Hypothalamus (tissue), 51 donors: ENCODE measurements around the gene STAG2.

Source experiments
- DNase-seq, 51 donors: peaks; one replicate each; lab custom pipeline; 2025; lab: John Stamatoyannopoulos, UW

The STAG2 gene

GRCh38 chrX:123973921-123974320, 12.4 kb downstream of the STAG2 start:
- no peak for DNase-seq

GRCh38 chrX:123975180-123975579, 13.7 kb downstream of the STAG2 start:
- DNase-seq = no peak

- peak in 2 of 51 donors; percentile 0 to 6 for DNase-seq
Measured at GRCh38 chrX:123976706-123977316, 15.3 kb downstream of the STAG2 start.

- no peak for DNase-seq
Measured at GRCh38 chrX:123983240-123983639, 21.7 kb downstream of the STAG2 start.

GRCh38 chrX:123986377-123986776, 24.9 kb downstream of the STAG2 start:
- DNase-seq = no peak

- DNase-seq = no peak
Measured at GRCh38 chrX:123988423-123989111, 27.1 kb downstream of the STAG2 start.

GRCh38 chrX:123989235-123989634, 27.7 kb downstream of the STAG2 start:
- no peak for DNase-seq

GRCh38 chrX:123990169-123990568, 28.7 kb downstream of the STAG2 start:
- DNase-seq = no peak

- DNase-seq = no peak
Measured at GRCh38 chrX:123990602-123991001, 29.1 kb downstream of the STAG2 start.

- DNase-seq = no peak
Measured at GRCh38 chrX:123993326-123993725, 31.8 kb downstream of the STAG2 start.

GRCh38 chrX:123993904-123994635, 32.6 kb downstream of the STAG2 start:
- no peak for DNase-seq

- DNase-seq = no peak
Measured at GRCh38 chrX:123994730-123995129, 33.2 kb downstream of the STAG2 start.

GRCh38 chrX:124001581-124001980, 40.1 kb downstream of the STAG2 start:
- DNase-seq = no peak

GRCh38 chrX:124005228-124005627, 43.7 kb downstream of the STAG2 start:
- DNase-seq = no peak

GRCh38 chrX:124010157-124010556, 48.7 kb downstream of the STAG2 start:
- DNase-seq = no peak

GRCh38 chrX:124010566-124010965, 49.1 kb downstream of the STAG2 start:
- DNase-seq = no peak

GRCh38 chrX:124015721-124016120, 54.2 kb downstream of the STAG2 start:
- DNase-seq = no peak

- DNase-seq = no peak
Measured at GRCh38 chrX:124016825-124017224, 55.3 kb downstream of the STAG2 start.

GRCh38 chrX:124018023-124018422, 56.5 kb downstream of the STAG2 start:
- no peak for DNase-seq

GRCh38 chrX:124023838-124024238, 62.3 kb downstream of the STAG2 start:
- DNase-seq = no peak

- DNase-seq = no peak
Measured at GRCh38 chrX:124026529-124026928, 65.0 kb downstream of the STAG2 start.

- DNase-seq = no peak
Measured at GRCh38 chrX:124028182-124028581, 66.7 kb downstream of the STAG2 start.
